ENCODE measurements around the gene NBAS.

NBAS gene

GRCh38 chr2:15120631-15121030 is 440.5 kb downstream of the NBAS start:
- Histone ChIP-seq H3K27me3 (ENCODE audit: insufficient read depth, poor library complexity, severe bottlenecking) (no peaks in the 10 kb centered on the region), H3K4me1 (ENCODE audit: insufficient read depth, poor library complexity, severe bottlenecking) (no peaks in the 10 kb centered on the region), H3K4me3 (ENCODE audit: severe bottlenecking) (no peak overlapping the region), H3K36me3 (ENCODE audit: low read depth) (no peaks in the 10 kb centered on the region), H3K9me3 (ENCODE audit: severe bottlenecking) (no peaks in the 10 kb centered on the region), H3K27ac (ENCODE audit: poor library complexity, severe bottlenecking) (no peak overlapping the region)
- no peak for TF ChIP-seq CTCF (IDR thresholded peaks at IDR 0.05; ENCODE audit: poor library complexity, severe bottlenecking)
- ATAC-seq (ENCODE audit: low read depth), result no peak
- DNase-seq (ENCODE audit: low spot score), result no peak

- Histone ChIP-seq H3K9me3 (ENCODE audit: severe bottlenecking) (no peaks in the 10 kb centered on the region), H3K36me3 (ENCODE audit: low read depth) (no peaks in the 10 kb centered on the region), H3K27me3 (ENCODE audit: insufficient read depth, poor library complexity, severe bottlenecking) (no peaks in the 10 kb centered on the region), H3K27ac (ENCODE audit: poor library complexity, severe bottlenecking) (no peak overlapping the region), H3K4me1 (ENCODE audit: insufficient read depth, poor library complexity, severe bottlenecking) (no peaks in the 10 kb centered on the region), H3K4me3 (ENCODE audit: severe bottlenecking) (no peak overlapping the region)
- TF ChIP-seq CTCF (IDR thresholded peaks at IDR 0.05; ENCODE audit: poor library complexity, severe bottlenecking), result no peak
- ATAC-seq (ENCODE audit: low read depth), result no peak
- DNase-seq (ENCODE audit: low spot score), result no peak
Observed at GRCh38 chr2:15119722-15120175, 441.4 kb downstream of the NBAS start.

- Histone ChIP-seq H3K36me3 (ENCODE audit: low read depth) (no peaks in the 10 kb centered on the region), H3K27me3 (ENCODE audit: insufficient read depth, poor library complexity, severe bottlenecking) (no peaks in the 10 kb centered on the region), H3K4me1 (ENCODE audit: insufficient read depth, poor library complexity, severe bottlenecking) (no peaks in the 10 kb centered on the region), H3K4me3 (ENCODE audit: severe bottlenecking) (no peak overlapping the region), H3K27ac (ENCODE audit: poor library complexity, severe bottlenecking) (no peak overlapping the region), H3K9me3 (ENCODE audit: severe bottlenecking) (peaks cover 2% of the 10 kb centered on the region)
- ATAC-seq (ENCODE audit: low read depth) (no peak), DNase-seq (ENCODE audit: low spot score) (no peak)
- no peak for TF ChIP-seq CTCF (IDR thresholded peaks at IDR 0.05; ENCODE audit: poor library complexity, severe bottlenecking)
Observed at GRCh38 chr2:15117409-15118050, 443.6 kb downstream of the NBAS start.
